Colonic mucosa (tissue), 4 donors: ENCODE results near the gene DAB2IP. TPM values are rescaled to one million over a fixed set of nuclear protein-coding genes. Genes with fewer than 3 reads are reported as not detected.

ENCODE experiments used
- DNase-seq: peaks from one replicate; pipeline ENCODE4 v3.0.0-alpha.2; 2020
- H3K27ac ChIP-seq: fragments of 200-600 bp; one replicate; pipeline ENCODE4 v1.8.0; 2021
- H3K27me3 ChIP-seq: fragments of 200-600 bp; one replicate; pipeline ENCODE4 v1.8.0; 2021
- H3K36me3 ChIP-seq: fragments of 200-600 bp; one replicate; pipeline ENCODE4 v1.8.0; 2021
- H3K4me1 ChIP-seq: fragments of 200-600 bp; one replicate; pipeline ENCODE4 v1.8.0; 2021; ENCODE audit warnings: mild to moderate bottlenecking
- H3K4me3 ChIP-seq: fragments of 200-600 bp; one replicate; pipeline ENCODE4 v1.8.0; 2021
- H3K9ac ChIP-seq, 2 donors: one replicate each; pipeline ENCODE4 v1.7.0; 2013; ENCODE audit warnings: control low read depth in 2 of 2, low read depth in 2 of 2, low read length in 2 of 2
- H3K9me3 ChIP-seq: fragments of 200-600 bp; one replicate; pipeline ENCODE4 v1.8.0; 2021
- intact Hi-C: fragments of 100-400 bp; cut with DNase I; formaldehyde crosslinking; loops from one replicate; pipeline ENCODE4 v1.14.1; 2022
- total RNA-seq, 2 donors: library from RNA; stranded (reverse); fragmentation: NEBNext Ultra II Directional in 1 of 2; extraction: Animal tissue kit (Norgen Biotek cat#: 25700) in 1 of 2; gene quantifications; one replicate each; pipeline ENCODE4 v1.2.1, GENCODE V29; 2021
- TF ChIP-seq, protein P1 (sequence below): fragments of 200-600 bp; IDR thresholded peaks from one replicate; pipeline ENCODE4 v1.8.0; 2022; ENCODE audit warnings: antibody characterized with exemption, mild to moderate bottlenecking
- donor health status: healthy.
- donor health status: DM: no; HTN: no; CAD: no.
- donor health status: DM: no; HTN: no; CAD: no.

DAB2IP gene
- total RNA-seq, 2 donors from 2014 or later = 126 to 130 TPM

DNA sequence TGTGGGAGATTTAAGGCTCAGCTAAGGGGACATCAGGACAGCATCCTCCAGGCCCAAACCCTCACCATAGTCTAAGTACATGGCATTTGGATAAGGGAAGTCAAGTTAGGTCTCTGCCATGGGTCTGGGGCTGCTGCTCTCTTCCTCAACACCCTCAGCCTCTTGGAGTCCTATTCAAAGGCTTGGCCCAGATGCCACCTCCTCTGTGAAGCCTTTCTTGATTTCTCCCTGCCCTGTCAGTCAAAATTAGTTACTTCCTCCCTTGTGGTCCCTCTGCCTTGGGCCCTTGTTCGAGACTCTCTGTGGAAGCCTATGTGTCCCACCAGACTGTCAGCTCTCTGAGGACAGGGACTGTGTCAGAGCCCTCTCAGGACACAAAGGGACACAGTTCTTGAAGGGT, 17.7 kb upstream of the DAB2IP start:
- Histone ChIP-seq H3K9ac (no peak overlapping the region), H3K4me3 (no peak overlapping the region), H3K36me3 (no peaks in the 10 kb centered on the region), H3K9me3 (no peaks in the 10 kb centered on the region), H3K4me1 (peaks cover 11% of the 10 kb centered on the region), H3K27me3 (no peaks in the 10 kb centered on the region), H3K27ac (no peak overlapping the region)
- TF ChIP-seq, protein P1, sequence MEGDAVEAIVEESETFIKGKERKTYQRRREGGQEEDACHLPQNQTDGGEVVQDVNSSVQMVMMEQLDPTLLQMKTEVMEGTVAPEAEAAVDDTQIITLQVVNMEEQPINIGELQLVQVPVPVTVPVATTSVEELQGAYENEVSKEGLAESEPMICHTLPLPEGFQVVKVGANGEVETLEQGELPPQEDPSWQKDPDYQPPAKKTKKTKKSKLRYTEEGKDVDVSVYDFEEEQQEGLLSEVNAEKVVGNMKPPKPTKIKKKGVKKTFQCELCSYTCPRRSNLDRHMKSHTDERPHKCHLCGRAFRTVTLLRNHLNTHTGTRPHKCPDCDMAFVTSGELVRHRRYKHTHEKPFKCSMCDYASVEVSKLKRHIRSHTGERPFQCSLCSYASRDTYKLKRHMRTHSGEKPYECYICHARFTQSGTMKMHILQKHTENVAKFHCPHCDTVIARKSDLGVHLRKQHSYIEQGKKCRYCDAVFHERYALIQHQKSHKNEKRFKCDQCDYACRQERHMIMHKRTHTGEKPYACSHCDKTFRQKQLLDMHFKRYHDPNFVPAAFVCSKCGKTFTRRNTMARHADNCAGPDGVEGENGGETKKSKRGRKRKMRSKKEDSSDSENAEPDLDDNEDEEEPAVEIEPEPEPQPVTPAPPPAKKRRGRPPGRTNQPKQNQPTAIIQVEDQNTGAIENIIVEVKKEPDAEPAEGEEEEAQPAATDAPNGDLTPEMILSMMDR = no peak
- intact Hi-C loops = no loop called here
- DNase-seq = no peak

DNA sequence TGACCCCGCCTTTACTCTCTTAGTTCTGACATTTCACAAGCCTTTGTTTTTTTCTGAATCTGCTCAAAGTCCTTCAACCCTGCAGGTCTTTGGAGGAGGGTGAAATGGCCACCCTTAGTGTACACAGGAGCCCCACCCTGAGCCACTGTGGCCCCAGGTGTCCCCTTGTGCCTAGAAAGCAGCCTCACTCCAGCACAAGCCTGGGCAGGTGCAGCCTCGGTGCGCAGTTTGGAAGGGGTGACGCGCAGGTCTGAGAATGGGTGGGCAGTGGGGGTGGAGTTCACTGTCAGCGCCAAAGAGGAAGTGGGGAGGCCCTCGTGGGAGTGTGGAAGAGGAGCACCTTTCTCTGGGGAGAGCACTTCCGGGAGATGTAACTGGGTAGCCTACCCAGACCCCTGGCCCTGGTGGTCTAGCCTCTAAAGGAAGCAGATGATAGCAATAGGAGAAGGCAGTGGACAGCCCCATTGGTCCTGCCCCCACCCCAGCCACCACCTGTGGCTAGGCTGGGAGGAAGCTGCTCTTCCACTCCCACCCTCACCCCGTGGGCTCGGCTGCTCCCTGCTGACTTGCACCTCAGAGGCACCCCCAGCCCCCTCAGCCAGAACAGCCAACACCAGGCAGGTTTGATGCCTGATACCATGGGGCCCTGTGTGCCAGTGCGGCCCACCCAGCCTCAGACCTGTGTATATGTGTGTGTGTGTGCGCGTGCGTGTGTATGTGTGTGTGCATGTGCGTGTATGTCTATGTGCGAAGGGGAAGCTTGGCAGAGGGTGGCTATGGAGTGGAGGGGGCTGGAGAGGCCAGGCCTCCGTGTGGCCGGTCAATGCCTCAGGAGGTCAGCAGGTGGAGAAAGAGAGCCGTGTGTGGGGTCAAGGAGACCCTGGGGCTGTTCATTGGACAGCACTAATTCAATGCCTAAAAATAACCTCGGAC, 16.8 kb upstream of the DAB2IP start:
- peak; percentile 51 for DNase-seq
- TF ChIP-seq, protein P1 = peak; percentile 50
- Histone ChIP-seq H3K4me1 (peaks cover 11% of the 10 kb centered on the region), H3K9me3 (no peaks in the 10 kb centered on the region), H3K36me3 (no peaks in the 10 kb centered on the region), H3K27me3 (no peaks in the 10 kb centered on the region), H3K27ac (no peak overlapping the region), H3K9ac (no peak overlapping the region), H3K4me3 (no peak overlapping the region)
- intact Hi-C loops = loop anchor here (5.0 kb wide), 2 partner anchors 48 to 358 kb away; no protein-coding TSS in a partner anchor

DNA sequence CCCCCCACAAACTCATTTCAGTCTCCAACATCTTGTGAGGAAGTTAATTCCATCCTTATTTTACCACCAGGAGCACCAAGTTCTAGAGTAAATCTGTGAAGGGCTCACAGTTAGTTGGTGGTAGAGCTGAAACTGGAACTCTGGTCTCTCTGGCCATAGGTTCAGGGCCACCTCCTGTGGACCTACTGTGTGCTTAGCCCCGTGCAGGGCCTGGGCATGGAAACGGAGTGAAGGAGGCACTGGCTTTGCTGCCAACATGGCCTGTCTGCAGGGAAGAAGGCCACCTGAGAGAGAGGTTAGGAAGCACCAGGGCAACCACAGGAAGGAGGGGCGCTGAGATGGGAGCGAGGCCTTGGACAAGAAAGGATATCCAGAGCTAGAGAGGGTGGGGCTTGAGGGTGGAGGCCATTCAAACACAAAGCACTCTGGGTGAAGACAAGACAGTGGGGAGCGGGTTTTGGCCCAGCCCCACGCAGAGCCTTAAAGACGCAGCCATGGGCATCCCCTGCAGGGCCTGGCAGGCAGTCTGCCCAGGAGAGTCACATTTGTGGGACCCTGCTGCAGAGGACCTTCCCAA, 16.0 kb upstream of the DAB2IP start:
- peaks cover 17% of the 10 kb centered on the region for H3K4me1 ChIP-seq
- no peaks in the 10 kb centered on the region for H3K9me3 ChIP-seq
- intact Hi-C loops = loop anchor here (5.0 kb wide), 2 partner anchors 47 to 357 kb away; no protein-coding TSS in a partner anchor
- H3K36me3 ChIP-seq = no peaks in the 10 kb centered on the region
- H3K4me3 ChIP-seq = no peak overlapping the region
- H3K27ac ChIP-seq = no peak overlapping the region
- DNase-seq = no peak
- TF ChIP-seq, protein P1 = no peak
- H3K9ac ChIP-seq = no peak overlapping the region
- no peaks in the 10 kb centered on the region for H3K27me3 ChIP-seq

DNA sequence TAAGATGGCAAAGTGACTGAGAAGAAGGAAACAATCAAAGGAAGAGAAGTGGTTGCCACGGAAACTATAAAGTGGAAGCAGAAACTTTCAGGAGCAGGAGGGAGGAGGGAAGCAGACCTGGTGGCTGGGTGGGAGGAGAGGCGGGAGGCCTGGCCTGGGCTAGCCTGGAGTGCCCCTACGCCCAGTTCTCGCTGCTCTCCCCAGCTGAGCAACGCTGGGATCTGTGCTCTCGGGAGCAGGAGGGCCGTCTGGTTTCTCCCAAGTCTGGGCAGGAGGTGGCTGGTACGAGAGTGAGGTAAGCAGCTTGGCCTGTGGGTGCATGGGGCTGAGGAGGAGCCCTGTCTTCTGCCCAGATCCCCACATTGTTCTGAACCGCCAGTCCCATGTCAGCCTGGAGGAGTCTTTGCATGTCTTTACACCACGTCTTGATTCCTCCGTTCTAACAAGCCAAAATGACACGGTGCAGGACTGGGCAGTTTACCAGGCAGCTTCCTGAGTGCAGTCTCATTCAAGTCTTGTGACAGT, 15.0 kb upstream of the DAB2IP start:
- Histone ChIP-seq H3K4me1 (peaks cover 24% of the 10 kb centered on the region), H3K27ac (no peak overlapping the region), H3K27me3 (no peaks in the 10 kb centered on the region), H3K36me3 (no peaks in the 10 kb centered on the region), H3K9ac (no peak overlapping the region), H3K4me3 (no peak overlapping the region), H3K9me3 (no peaks in the 10 kb centered on the region)
- no peak for DNase-seq
- intact Hi-C loops = loop anchor here (5.0 kb wide), 2 partner anchors 46 to 356 kb away; no protein-coding TSS in a partner anchor
- TF ChIP-seq, protein P1 = no peak

DNA sequence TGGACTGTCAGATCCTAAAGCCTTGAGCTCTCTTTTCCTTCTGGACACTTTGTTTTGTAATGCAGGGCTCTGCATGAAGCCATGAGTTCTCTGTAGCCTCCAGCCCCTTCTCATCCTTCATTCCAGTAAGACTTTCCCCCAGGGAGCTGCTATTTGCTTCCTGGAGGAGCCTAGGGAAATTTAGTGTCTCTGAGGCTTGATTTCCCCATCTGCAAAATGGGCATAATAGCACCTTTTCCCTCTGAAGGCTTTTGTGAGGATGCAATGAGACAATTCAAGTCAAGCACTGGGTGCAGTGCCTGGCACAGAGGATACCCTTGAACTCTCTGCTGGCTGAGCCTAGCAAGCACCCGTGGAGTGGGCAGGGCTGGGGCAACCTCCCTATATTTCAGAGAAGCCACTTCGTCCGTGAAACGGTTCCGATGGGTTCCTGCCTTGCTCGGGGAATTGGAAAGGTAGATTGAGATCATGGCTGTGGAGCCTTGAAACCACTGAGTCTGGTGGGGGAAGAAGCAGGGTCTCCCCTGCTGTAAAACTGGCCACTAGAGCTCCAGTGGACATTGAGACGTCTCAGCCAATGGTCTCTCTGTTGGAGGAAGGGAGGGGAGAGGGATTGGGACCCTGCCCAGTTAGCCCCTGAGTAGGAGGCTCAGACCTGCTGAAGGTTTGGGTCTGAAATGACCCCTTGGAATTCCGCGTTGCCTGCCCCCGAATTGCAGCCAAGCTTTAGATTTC, 14.3 kb upstream of the DAB2IP start:
- H3K9me3 ChIP-seq = no peaks in the 10 kb centered on the region
- no peak overlapping the region for H3K27ac ChIP-seq
- no peak overlapping the region for H3K9ac ChIP-seq
- DNase-seq = no peak
- intact Hi-C loops = loop anchor here (5.0 kb wide), 2 partner anchors 45 to 355 kb away; no protein-coding TSS in a partner anchor
- peaks cover 21% of the 10 kb centered on the region for H3K4me1 ChIP-seq
- TF ChIP-seq, protein P1 = no peak
- no peaks in the 10 kb centered on the region for H3K36me3 ChIP-seq
- no peak overlapping the region for H3K4me3 ChIP-seq
- no peaks in the 10 kb centered on the region for H3K27me3 ChIP-seq
